WTC11 (cell line): Measurements from ENCODE around the gene OR10G3. TPM values are rescaled to one million over a fixed set of nuclear protein-coding genes. Genes with fewer than 3 reads are reported as not detected.

Source experiments
- ATAC-seq: fragments of 200-7000 bp; cut with Tn5 transposase; 2 replicates; pipeline ENCODE4 v1.10.0; 2021; ENCODE audit warnings: mild to moderate bottlenecking, moderate library complexity
- CTCF ChIA-PET: fragments of 300-600 bp; sonication (Branson Sonifier 250); formaldehyde crosslinking; loops from one replicate; lab custom pipeline; 2021; ENCODE audit warnings: antibody characterized with exemption; lab: Charles Lee
- POLR2A ChIA-PET: fragments of 350-600 bp; sonication (Branson Sonifier 250); formaldehyde crosslinking; loops from one replicate; lab custom pipeline; 2021; ENCODE audit warnings: antibody characterized with exemption; lab: Charles Lee
- DNase-seq: peaks from one replicate; pipeline ENCODE4 v3.0.0; 2021; ENCODE audit warnings: low spot score
- H3K27ac Mint-ChIP-seq: 2 replicates; pipeline ENCODE4 v1.8.0; 2021; ENCODE audit warnings: mixed read lengths
- H3K27me3 Mint-ChIP-seq: 2 replicates; pipeline ENCODE4 v1.8.0; 2021; ENCODE audit warnings: low read depth, mild to moderate bottlenecking, moderate library complexity, mixed read lengths
- H3K36me3 Mint-ChIP-seq: 2 replicates; pipeline ENCODE4 v1.8.0; 2021; ENCODE audit warnings: mixed read lengths
- H3K4me1 Mint-ChIP-seq: 2 replicates; pipeline ENCODE4 v1.8.0; 2022; ENCODE audit warnings: mixed read lengths
- H3K4me3 Mint-ChIP-seq: 2 replicates; pipeline ENCODE4 v1.8.0; 2021; ENCODE audit warnings: mild to moderate bottlenecking, moderate library complexity, mixed read lengths
- H3K9me3 Mint-ChIP-seq: 2 replicates; pipeline ENCODE4 v1.8.0; 2021; ENCODE audit warnings: mixed read lengths
- CREB1 ChIP-seq: sonication (generic); formaldehyde crosslinking; IDR thresholded peaks from 2 replicates; pipeline ENCODE4 v1.8.0; 2023; ENCODE audit warnings: mild to moderate bottlenecking, missing genetic modification reagents
- CTCF ChIP-seq: fragments of 200-600 bp; IDR thresholded peaks from 2 replicates; pipeline ENCODE4 v1.8.0; 2022; ENCODE audit warnings: antibody characterized with exemption
- FOXJ3 ChIP-seq: sonication (generic); formaldehyde crosslinking; IDR thresholded peaks from 2 replicates; pipeline ENCODE4 v1.9.0; 2021; ENCODE audit warnings: missing genetic modification reagents, mild to moderate bottlenecking, borderline replicate concordance
- IRF1 ChIP-seq: sonication (generic); formaldehyde crosslinking; IDR thresholded peaks from 2 replicates; pipeline ENCODE4 v1.8.0; 2023; ENCODE audit warnings: missing genetic modification reagents
- JAZF1 ChIP-seq: fragments of 250-450 bp; sonication (Bioruptor Pico); IDR thresholded peaks from 2 replicates; pipeline ENCODE4 v1.9.0; 2021; ENCODE audit warnings: moderate library complexity, mild to moderate bottlenecking, inconsistent platforms
- NR3C1 ChIP-seq: sonication (generic); formaldehyde crosslinking; conservative IDR thresholded peaks from 2 replicates; pipeline ENCODE4 v1.8.1; 2023; ENCODE audit warnings: low read depth, mild to moderate bottlenecking, missing genetic modification reagents
- PREB ChIP-seq: sonication (generic); formaldehyde crosslinking; IDR thresholded peaks from 2 replicates; pipeline ENCODE4 v1.8.1; 2022; ENCODE audit warnings: mild to moderate bottlenecking, missing genetic modification reagents, moderate library complexity, borderline replicate concordance
- SMAD4 ChIP-seq: sonication (generic); formaldehyde crosslinking; IDR thresholded peaks from 2 replicates; pipeline ENCODE4 v1.8.0; 2022; ENCODE audit warnings: mild to moderate bottlenecking, missing genetic modification reagents
- STAT6 ChIP-seq: sonication (generic); formaldehyde crosslinking; conservative IDR thresholded peaks from 2 replicates; pipeline ENCODE4 v1.8.1; 2023; ENCODE audit warnings: mild to moderate bottlenecking, low read depth, missing genetic modification reagents, moderate library complexity
- ZBTB21 ChIP-seq: sonication (generic); formaldehyde crosslinking; IDR thresholded peaks from 2 replicates; pipeline ENCODE4 v1.8.1; 2023; ENCODE audit warnings: mild to moderate bottlenecking, missing genetic modification reagents, borderline replicate concordance
- ZNF219 ChIP-seq: sonication (generic); formaldehyde crosslinking; IDR thresholded peaks from 2 replicates; pipeline ENCODE4 v1.8.0; 2023; ENCODE audit warnings: missing genetic modification reagents, mild to moderate bottlenecking, borderline replicate concordance
- ZNF423 ChIP-seq: fragments of 250-450 bp; sonication (Bioruptor Pico); IDR thresholded peaks from 2 replicates; pipeline ENCODE4 v2.1.2; 2022; ENCODE audit warnings: mild to moderate bottlenecking, moderate library complexity
- ZNF425 ChIP-seq: fragments of 250-450 bp; sonication (Bioruptor Pico); conservative IDR thresholded peaks from 2 replicates; pipeline ENCODE4 v1.9.0; 2021; ENCODE audit warnings: mild to moderate bottlenecking
- ZNF532 ChIP-seq: fragments of 250-450 bp; sonication (Bioruptor Pico); IDR thresholded peaks from 2 replicates; pipeline ENCODE4 v1.9.0; 2021; ENCODE audit warnings: mild to moderate bottlenecking, borderline replicate concordance
- total RNA-seq: library from RNA; stranded (reverse); gene quantifications from 3 replicates; pipeline ENCODE4 v1.2.3, GENCODE V29; 2021

OR10G3 gene
- total RNA-seq, 1 experiment from 2014 or later, result not detected

GRCh38 chr14:21535545-21536417 lies 44.1 kb downstream of the OR10G3 start:
- Mint-ChIP-seq H3K27me3 (no peaks in the 10 kb centered on the region), H3K4me3 (peak overlapping the region; percentile 90), H3K27ac (peak overlapping the region; percentile 100), H3K9me3 (no peaks in the 10 kb centered on the region), H3K4me1 (peaks cover 52% of the 10 kb centered on the region), H3K36me3 (peaks cover 11% of the 10 kb centered on the region)
- ATAC-seq (peak; percentile 7), DNase-seq (no peak)
- TF ChIP-seq JAZF1 (CRISPR knock-in tag) (no peak), ZBTB21 (CRISPR knock-in tag) (no peak), CREB1 (no peak), ZNF423 (no peak), ZNF219 (no peak), SMAD4 (CRISPR knock-in tag) (no peak), CTCF (no peak), ZNF532 (CRISPR knock-in tag) (no peak), FOXJ3 (CRISPR knock-in tag) (no peak), NR3C1 (CRISPR knock-in tag) (no peak), STAT6 (no peak), ZNF425 (CRISPR knock-in tag) (no peak), PREB (CRISPR knock-in tag) (no peak), IRF1 (CRISPR knock-in tag) (no peak)
- POLR2A ChIA-PET, result interaction anchor here (0.6 to 4.2 kb wide), 7 partner anchors 9 to 79 kb away, joined by 3 to 76 read pairs (median 5); partner anchors contain the start of genes METTL3 and SALL2
- CTCF ChIA-PET, result interaction anchor here (0.5 to 4.4 kb wide), 6 partner anchors 9 to 464 kb away, joined by 3 to 32 read pairs (median 4); partner anchors contain the start of genes METTL3 and SALL2
